Liver (tissue), 9 donors: Measurements from ENCODE around the gene SEC14L6. TPM values are rescaled to one million over a fixed set of nuclear protein-coding genes. Genes with fewer than 3 reads are reported as not detected.

Experiments
- DNase-seq: peaks from one replicate; pipeline ENCODE4 v3.0.0-alpha.2; 2017; ENCODE audit warnings: low spot score
- H3K27ac ChIP-seq, 2 donors: one replicate each; pipeline ENCODE4 v1.7.0; 2013; ENCODE audit warnings: inconsistent platforms in 2 of 2, low read length in 2 of 2, control low read depth in 1 of 2, low read depth in 1 of 2, mild to moderate bottlenecking in 1 of 2
- H3K27me3 ChIP-seq, 4 donors: one replicate each; pipeline versions ENCODE4 v1.6.1 to v1.7.0; 2013; ENCODE audit warnings: low read length in 3 of 4, inconsistent platforms in 1 of 4, mild to moderate bottlenecking in 1 of 4, moderate library complexity in 1 of 4; ENCODE audit not compliant: control insufficient read depth in 4 of 4, insufficient read depth in 4 of 4
- H3K36me3 ChIP-seq, 4 donors: one replicate each; pipeline versions ENCODE4 v1.6.1 to v1.7.0; 2013; ENCODE audit warnings: low read length in 3 of 4, mild to moderate bottlenecking in 3 of 4, low read depth in 1 of 4, moderate library complexity in 1 of 4; ENCODE audit not compliant: control insufficient read depth in 4 of 4, insufficient read depth in 3 of 4
- H3K4me1 ChIP-seq, 4 donors: one replicate each; pipeline versions ENCODE4 v1.6.1 to v1.7.0; 2013; ENCODE audit warnings: low read length in 3 of 4, mild to moderate bottlenecking in 3 of 4, moderate library complexity in 1 of 4; ENCODE audit not compliant: control insufficient read depth in 4 of 4, insufficient read depth in 4 of 4
- H3K4me3 ChIP-seq, 3 donors: one replicate each; pipeline versions ENCODE4 v1.6.1 to v1.7.0; 2013; ENCODE audit warnings: low read length in 3 of 3, control low read depth in 1 of 3, low read depth in 1 of 3, mild to moderate bottlenecking in 1 of 3
- H3K9ac ChIP-seq, 2 donors: one replicate each; pipeline ENCODE4 v1.7.0; 2013; ENCODE audit warnings: low read length in 2 of 2, mild to moderate bottlenecking in 2 of 2, moderate library complexity in 2 of 2, control low read depth in 1 of 2, low read depth in 1 of 2
- H3K9me3 ChIP-seq, 4 donors: one replicate each; pipeline versions ENCODE4 v1.6.1 to v1.7.0; 2013; ENCODE audit warnings: low read length in 3 of 4; ENCODE audit not compliant: control insufficient read depth in 4 of 4
- FOXA1 ChIP-seq: IDR thresholded peaks from 2 replicates; pipeline ENCODE4 v1.6.1; 2016; ENCODE audit warnings: antibody characterized with exemption
- FOXA2 ChIP-seq: IDR thresholded peaks from 2 replicates; pipeline ENCODE4 v1.6.1; 2016; ENCODE audit warnings: antibody characterized with exemption
- GABPA ChIP-seq, 2 donors: IDR thresholded peaks in 1 of 2; conservative IDR thresholded peaks in 1 of 2; 2 replicates each; pipeline ENCODE4 v1.6.1; 2016; ENCODE audit warnings: antibody characterized with exemption in 2 of 2, mild to moderate bottlenecking in 1 of 2, moderate library complexity in 1 of 2
- HNF4A ChIP-seq, 2 donors: conservative IDR thresholded peaks; 2 replicates each; pipeline ENCODE4 v1.6.1; 2016; ENCODE audit warnings: antibody characterized with exemption in 2 of 2, mild to moderate bottlenecking in 2 of 2
- HNF4G ChIP-seq: IDR thresholded peaks from 2 replicates; pipeline ENCODE4 v1.6.1; 2016; ENCODE audit warnings: antibody characterized with exemption
- JUND ChIP-seq, 2 donors: IDR thresholded peaks; 2 replicates each; pipeline ENCODE4 v1.6.1; 2016; ENCODE audit warnings: antibody characterized with exemption in 2 of 2
- MAX ChIP-seq: IDR thresholded peaks from 2 replicates; pipeline ENCODE4 v1.6.1; 2016; ENCODE audit warnings: antibody characterized with exemption
- NR2F2 ChIP-seq: IDR thresholded peaks from 2 replicates; pipeline ENCODE4 v1.6.1; 2016; ENCODE audit warnings: antibody characterized with exemption
- RAD21 ChIP-seq, 2 donors: IDR thresholded peaks; 2 replicates each; pipeline ENCODE4 v1.6.1; 2016; ENCODE audit warnings: antibody characterized with exemption in 2 of 2, mild to moderate bottlenecking in 2 of 2
- SP1 ChIP-seq: IDR thresholded peaks from 2 replicates; pipeline ENCODE4 v1.6.1; 2018; ENCODE audit warnings: antibody characterized with exemption, mild to moderate bottlenecking
- TAF1 ChIP-seq: conservative IDR thresholded peaks from 2 replicates; pipeline ENCODE4 v1.6.1; 2016; ENCODE audit warnings: antibody characterized with exemption, mild to moderate bottlenecking
- YY1 ChIP-seq: IDR thresholded peaks from 2 replicates; pipeline ENCODE4 v1.6.1; 2016; ENCODE audit warnings: antibody characterized with exemption, mild to moderate bottlenecking
- WGBS: extraction: QIAGEN DNeasy Blood & Tissue Kit; methylation state at CpG from one replicate; pipeline ENCODE4 v1.1.7; 2013; 5-methylcytosine and 5-hydroxymethylcytosine counted together
- polyA plus RNA-seq, 2 donors: library from polyadenylated mRNA; stranded (reverse) in 1 of 2; unstranded in 1 of 2; fragments of 200-250 nt in 1 of 2; fragments of >200 nt in 1 of 2; fragmentation: Nextera tagmentation in 1 of 2; extraction: Ambion mirVana in 1 of 2; gene quantifications; one replicate each; pipeline versions ENCODE4 v1.2.1 to v1.2.3, GENCODE V29; 2013 to 2015
- total RNA-seq, 2 donors: library from RNA; depleted of rRNA; stranded (reverse); fragments of >200 nt; gene quantifications; one replicate each; pipeline ENCODE4 v1.2.3, GENCODE V29; 2014
- TF ChIP-seq, protein P1 (sequence below): IDR thresholded peaks from 2 replicates; pipeline ENCODE4 v1.6.1; 2016; ENCODE audit warnings: antibody characterized with exemption
- TF ChIP-seq, protein P2 (sequence below): fragments of 150-350 bp; IDR thresholded peaks from 2 replicates; pipeline ENCODE4 v1.5.1; 2017; ENCODE audit warnings: improper control_type of control experiment, low read depth, low read length; ENCODE audit not compliant: missing input control
- donor health status: healthy.
- donor health status: healthy.
- donor health status: healthy.
- donor health status: healthy.
- donor health status: healthy.

SEC14L6 gene
- total and polyA plus RNA-seq, 4 donors, result 0.18 to 0.70 (median 0.28) TPM

- WGBS, result 8% methylated on average over 14 of the region's 14 CpGs
- peak overlapping the region; percentile 77 to 89 for H3K27ac ChIP-seq
Measured at GRCh38 chr22:30591191-30591587, 44.6 kb upstream of the SEC14L6 start.

DNA sequence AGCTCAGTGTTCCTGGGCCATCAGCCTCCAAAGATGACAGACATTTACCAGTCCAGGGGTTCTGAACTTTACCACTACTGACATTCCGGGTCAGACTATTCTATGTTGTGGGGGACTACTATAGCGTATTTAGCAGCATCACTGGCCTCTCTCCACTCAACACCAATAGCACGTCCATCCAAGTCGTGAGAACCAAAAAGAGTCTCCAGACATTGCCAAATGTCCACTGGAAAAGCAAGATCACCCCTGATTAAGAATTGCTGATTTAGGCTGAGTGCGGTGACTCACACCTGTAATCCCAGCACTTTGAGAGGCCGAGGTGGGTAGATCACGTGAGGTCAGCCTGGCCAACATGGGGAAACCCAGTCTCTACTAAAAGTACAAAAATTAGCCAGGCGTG, 39.9 kb upstream of the SEC14L6 start:
- Histone ChIP-seq H3K9me3 (no peaks in the 10 kb centered on the region), H3K9ac (no peak overlapping the region), H3K36me3 (peaks cover 15 to 74% (median 47%) of the 10 kb centered on the region in 4 donors), H3K27me3 (no peaks in the 10 kb centered on the region), H3K27ac (no peak overlapping the region), H3K4me3 (no peak overlapping the region), H3K4me1 (peaks cover 0 to 13% (median 10%) of the 10 kb centered on the region in 4 donors)
- TF ChIP-seq SP1 (no peak), TAF1 (no peak), HNF4A (conservative IDR thresholded peaks at IDR 0.05) (no peak), FOXA2 (no peak), MAX (no peak), RAD21 (IDR thresholded peaks at IDR 0.05) (no peak), GABPA (IDR thresholded peaks at IDR 0.05 in 1 of 2, conservative IDR thresholded peaks at IDR 0.05 in 1 of 2) (no peak), YY1 (no peak), NR2F2 (no peak), JUND (IDR thresholded peaks at IDR 0.05) (no peak), FOXA1 (no peak), HNF4G (no peak)
- TF ChIP-seq, protein P1, sequence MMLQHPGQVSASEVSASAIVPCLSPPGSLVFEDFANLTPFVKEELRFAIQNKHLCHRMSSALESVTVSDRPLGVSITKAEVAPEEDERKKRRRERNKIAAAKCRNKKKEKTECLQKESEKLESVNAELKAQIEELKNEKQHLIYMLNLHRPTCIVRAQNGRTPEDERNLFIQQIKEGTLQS, result no peak
- DNase-seq, result no peak
- WGBS, result 96% methylated on average over 8 of the region's 8 CpGs

More at GRCh38 chr22:30591191-30591587, 44.6 kb upstream of the SEC14L6 start:
- Histone ChIP-seq H3K4me3 (peak overlapping the region; percentile 83 to 98 (median 98)), H3K9me3 (no peaks in the 10 kb centered on the region), H3K9ac (peak overlapping the region; percentile 92 to 97), H3K27me3 (no peaks in the 10 kb centered on the region), H3K36me3 (peaks cover 11 to 29% (median 27%) of the 10 kb centered on the region in 4 donors), H3K4me1 (peaks cover 0 to 18% (median 12%) of the 10 kb centered on the region in 4 donors)
- TF ChIP-seq RAD21 (IDR thresholded peaks at IDR 0.05) (no peak), GABPA (IDR thresholded peaks at IDR 0.05 in 1 of 2, conservative IDR thresholded peaks at IDR 0.05 in 1 of 2) (no peak)
- TF ChIP-seq, protein P2, sequence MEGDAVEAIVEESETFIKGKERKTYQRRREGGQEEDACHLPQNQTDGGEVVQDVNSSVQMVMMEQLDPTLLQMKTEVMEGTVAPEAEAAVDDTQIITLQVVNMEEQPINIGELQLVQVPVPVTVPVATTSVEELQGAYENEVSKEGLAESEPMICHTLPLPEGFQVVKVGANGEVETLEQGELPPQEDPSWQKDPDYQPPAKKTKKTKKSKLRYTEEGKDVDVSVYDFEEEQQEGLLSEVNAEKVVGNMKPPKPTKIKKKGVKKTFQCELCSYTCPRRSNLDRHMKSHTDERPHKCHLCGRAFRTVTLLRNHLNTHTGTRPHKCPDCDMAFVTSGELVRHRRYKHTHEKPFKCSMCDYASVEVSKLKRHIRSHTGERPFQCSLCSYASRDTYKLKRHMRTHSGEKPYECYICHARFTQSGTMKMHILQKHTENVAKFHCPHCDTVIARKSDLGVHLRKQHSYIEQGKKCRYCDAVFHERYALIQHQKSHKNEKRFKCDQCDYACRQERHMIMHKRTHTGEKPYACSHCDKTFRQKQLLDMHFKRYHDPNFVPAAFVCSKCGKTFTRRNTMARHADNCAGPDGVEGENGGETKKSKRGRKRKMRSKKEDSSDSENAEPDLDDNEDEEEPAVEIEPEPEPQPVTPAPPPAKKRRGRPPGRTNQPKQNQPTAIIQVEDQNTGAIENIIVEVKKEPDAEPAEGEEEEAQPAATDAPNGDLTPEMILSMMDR, result no peak
- DNase-seq, result no peak

DNA sequence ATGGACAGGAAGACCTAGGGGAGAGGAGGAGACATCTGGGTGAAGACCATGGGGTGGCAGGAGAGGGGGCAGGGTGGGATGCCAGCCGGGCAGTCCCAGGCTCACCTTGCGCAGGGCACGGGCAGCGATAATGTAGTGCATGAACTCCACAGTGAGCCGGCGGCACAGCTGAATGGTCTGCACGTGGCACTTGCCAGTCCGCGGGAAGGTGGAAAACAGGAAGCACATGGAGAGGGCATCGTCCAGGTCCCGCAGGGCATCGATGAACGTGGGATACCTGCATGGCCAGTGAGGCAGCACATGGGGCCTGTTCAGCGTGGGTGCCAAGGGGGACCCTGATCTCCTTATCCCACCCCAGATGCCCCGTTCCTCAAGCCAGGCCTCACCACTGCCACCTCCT, 37.9 kb upstream of the SEC14L6 start:
- 94% methylated on average over 15 of the region's 15 CpGs for WGBS
- Histone ChIP-seq H3K4me1 (no peaks in the 10 kb centered on the region), H3K27me3 (no peaks in the 10 kb centered on the region), H3K9ac (no peak overlapping the region), H3K4me3 (no peak overlapping the region), H3K36me3 (peaks cover 28 to 94% (median 64%) of the 10 kb centered on the region in 4 donors), H3K27ac (no peak overlapping the region), H3K9me3 (no peaks in the 10 kb centered on the region)
- no peak for DNase-seq
- TF ChIP-seq HNF4A (conservative IDR thresholded peaks at IDR 0.05), result no peak
